AG04450 (cell line): ENCODE data around the gene IFNA13. TPM values are rescaled to one million over a fixed set of nuclear protein-coding genes. Genes with fewer than 3 reads are reported as not detected.

Source experiments
- CTCF ChIA-PET: fragments of 300-600, 350-600 bp; formaldehyde crosslinking; extraction: SDS; loops from one replicate; lab custom pipeline; 2022; ENCODE audit warnings: antibody characterized with exemption, inconsistent platforms; lab: Charles Lee
- POLR2A ChIA-PET: fragments of 350-600 bp; formaldehyde crosslinking; extraction: SDS; loops from one replicate; lab custom pipeline; 2021; ENCODE audit warnings: antibody characterized with exemption, inconsistent platforms; lab: Yijun Ruan, JAX
- DNase-seq: peaks from one replicate; pipeline ENCODE4 v3.0.0-alpha.2; 2011; ENCODE audit warnings: low read depth, low spot score
- H3K27ac ChIP-seq: one replicate; pipeline ENCODE4 v1.5.1; 2012; ENCODE audit warnings: low read depth, low read length, control low read depth
- H3K27me3 ChIP-seq: one replicate; pipeline ENCODE4 v1.6.0; 2012; ENCODE audit warnings: low read length; ENCODE audit not compliant: control insufficient read depth, insufficient read depth
- H3K4me3 ChIP-seq: 2 replicates; pipeline ENCODE4 v1.5.1; 2011; ENCODE audit warnings: mild to moderate bottlenecking, low read depth, low read length, control low read depth
- H3K9me3 ChIP-seq: 2 replicates; pipeline ENCODE4 v1.5.1; 2012; ENCODE audit warnings: low read length; ENCODE audit not compliant: control insufficient read depth, insufficient read depth
- polyA plus RNA-seq: library from polyadenylated mRNA; depleted of rRNA; stranded (reverse); fragments of >200 nt; gene quantifications from 2 replicates; pipeline ENCODE4 v1.2.3, GENCODE V29; 2011; rRNA removed
- TF ChIP-seq, protein P1 (sequence below): IDR thresholded peaks from 2 replicates; pipeline ENCODE4 v1.5.1; 2011; ENCODE audit warnings: low read depth, low read length, control low read depth, inconsistent platforms

The IFNA13 gene
- polyA plus RNA-seq, 1 experiment = not detected

DNA sequence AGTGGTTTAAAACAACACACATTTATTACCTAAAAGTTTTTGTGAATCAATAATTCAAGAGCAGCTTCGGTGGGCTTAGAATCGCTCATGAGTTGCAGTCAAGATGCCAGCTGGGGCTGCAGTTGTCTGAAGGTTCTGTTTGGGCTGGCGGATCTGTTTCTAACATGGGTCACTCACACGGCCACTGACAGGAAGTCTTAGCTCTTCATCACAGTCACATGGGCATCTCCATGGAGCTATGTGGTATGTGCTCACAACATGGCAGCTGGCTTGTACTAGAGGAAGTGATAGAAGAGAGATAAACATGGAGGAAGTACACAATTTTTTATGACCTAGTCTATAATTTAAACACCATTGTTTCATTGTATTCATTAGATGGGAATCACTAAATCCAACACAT is 43.8 kb downstream of the IFNA13 start:
- CTCF ChIA-PET = interaction anchor here (0.6 to 1.9 kb wide), 5 partner anchors 10 to 465 kb away, joined by 3 to 13 read pairs (median 5); no protein-coding TSS in a partner anchor

DNA sequence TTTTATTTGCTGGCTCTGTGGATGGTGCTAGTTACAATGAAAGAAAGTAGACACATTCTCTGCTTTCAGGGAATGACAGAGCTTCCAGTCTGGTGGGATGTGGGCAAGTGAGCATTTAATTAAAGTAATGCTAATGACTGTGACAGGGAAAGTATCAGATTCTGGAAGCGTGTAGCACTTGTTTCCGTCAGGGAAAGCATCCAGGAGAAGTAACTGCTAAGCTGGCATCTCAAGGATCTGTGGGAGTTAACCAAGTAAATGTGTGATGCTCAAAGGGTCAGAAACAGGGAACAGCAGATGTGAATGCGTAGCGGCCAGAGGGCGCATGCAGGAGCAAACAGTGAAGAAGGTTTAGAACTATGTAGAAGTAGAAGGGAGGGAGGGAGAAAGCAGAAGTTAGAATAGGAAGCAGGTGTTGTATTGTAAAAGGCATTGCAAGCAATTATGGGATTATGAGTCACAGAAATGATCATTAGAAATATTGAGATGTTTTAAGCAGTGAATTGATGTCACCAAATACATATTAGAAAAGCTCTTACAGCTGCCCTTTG is 44.9 kb downstream of the IFNA13 start:
- TF ChIP-seq, protein P1, sequence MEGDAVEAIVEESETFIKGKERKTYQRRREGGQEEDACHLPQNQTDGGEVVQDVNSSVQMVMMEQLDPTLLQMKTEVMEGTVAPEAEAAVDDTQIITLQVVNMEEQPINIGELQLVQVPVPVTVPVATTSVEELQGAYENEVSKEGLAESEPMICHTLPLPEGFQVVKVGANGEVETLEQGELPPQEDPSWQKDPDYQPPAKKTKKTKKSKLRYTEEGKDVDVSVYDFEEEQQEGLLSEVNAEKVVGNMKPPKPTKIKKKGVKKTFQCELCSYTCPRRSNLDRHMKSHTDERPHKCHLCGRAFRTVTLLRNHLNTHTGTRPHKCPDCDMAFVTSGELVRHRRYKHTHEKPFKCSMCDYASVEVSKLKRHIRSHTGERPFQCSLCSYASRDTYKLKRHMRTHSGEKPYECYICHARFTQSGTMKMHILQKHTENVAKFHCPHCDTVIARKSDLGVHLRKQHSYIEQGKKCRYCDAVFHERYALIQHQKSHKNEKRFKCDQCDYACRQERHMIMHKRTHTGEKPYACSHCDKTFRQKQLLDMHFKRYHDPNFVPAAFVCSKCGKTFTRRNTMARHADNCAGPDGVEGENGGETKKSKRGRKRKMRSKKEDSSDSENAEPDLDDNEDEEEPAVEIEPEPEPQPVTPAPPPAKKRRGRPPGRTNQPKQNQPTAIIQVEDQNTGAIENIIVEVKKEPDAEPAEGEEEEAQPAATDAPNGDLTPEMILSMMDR = no peak
- Histone ChIP-seq H3K27ac (no peak overlapping the region), H3K4me3 (no peak overlapping the region), H3K9me3 (no peaks in the 10 kb centered on the region), H3K27me3 (no peaks in the 10 kb centered on the region)
- DNase-seq = no peak
- ChIA-PET POLR2A (no interaction called here), CTCF (interaction anchor here (0.6 to 3.4 kb wide), 7 partner anchors 72 to 212 kb away, joined by 3 to 17 read pairs (median 6); no protein-coding TSS in a partner anchor)

More for the DNA sequence above, 43.8 kb downstream of the IFNA13 start:
- POLR2A ChIA-PET = no interaction called here
- Histone ChIP-seq H3K27ac (no peak overlapping the region), H3K9me3 (no peaks in the 10 kb centered on the region), H3K27me3 (no peaks in the 10 kb centered on the region), H3K4me3 (no peak overlapping the region)
- DNase-seq = no peak
- TF ChIP-seq, protein P1 = no peak

DNA sequence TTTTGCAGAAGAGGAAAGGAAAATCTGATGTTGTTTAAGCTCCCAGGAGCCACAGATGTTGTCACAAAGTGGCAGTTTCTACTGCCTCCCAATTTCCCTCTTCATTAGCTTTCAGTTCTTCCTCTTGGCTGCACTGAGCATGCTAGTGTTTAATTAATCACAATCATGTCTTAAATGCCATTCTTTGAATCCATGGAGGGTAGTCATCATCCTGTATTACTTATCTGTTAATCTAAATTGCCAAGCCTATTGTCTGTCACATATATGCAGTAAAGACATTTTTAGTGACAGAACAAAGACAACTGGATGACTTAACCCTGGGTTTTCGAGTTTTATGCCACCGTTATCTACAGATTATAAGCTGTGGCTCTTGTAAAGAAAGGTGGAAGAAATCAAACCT is 47.4 kb downstream of the IFNA13 start:
- POLR2A ChIA-PET = no interaction called here
- TF ChIP-seq, protein P1 = no peak
- Histone ChIP-seq H3K27ac (no peak overlapping the region), H3K4me3 (no peak overlapping the region), H3K27me3 (peaks cover 2% of the 10 kb centered on the region), H3K9me3 (no peaks in the 10 kb centered on the region)
- CTCF ChIA-PET = interaction anchor here (0.8 to 3.4 kb wide), 5 partner anchors 9 to 145 kb away, joined by 4 to 17 read pairs (median 5); no protein-coding TSS in a partner anchor
- DNase-seq = no peak

DNA sequence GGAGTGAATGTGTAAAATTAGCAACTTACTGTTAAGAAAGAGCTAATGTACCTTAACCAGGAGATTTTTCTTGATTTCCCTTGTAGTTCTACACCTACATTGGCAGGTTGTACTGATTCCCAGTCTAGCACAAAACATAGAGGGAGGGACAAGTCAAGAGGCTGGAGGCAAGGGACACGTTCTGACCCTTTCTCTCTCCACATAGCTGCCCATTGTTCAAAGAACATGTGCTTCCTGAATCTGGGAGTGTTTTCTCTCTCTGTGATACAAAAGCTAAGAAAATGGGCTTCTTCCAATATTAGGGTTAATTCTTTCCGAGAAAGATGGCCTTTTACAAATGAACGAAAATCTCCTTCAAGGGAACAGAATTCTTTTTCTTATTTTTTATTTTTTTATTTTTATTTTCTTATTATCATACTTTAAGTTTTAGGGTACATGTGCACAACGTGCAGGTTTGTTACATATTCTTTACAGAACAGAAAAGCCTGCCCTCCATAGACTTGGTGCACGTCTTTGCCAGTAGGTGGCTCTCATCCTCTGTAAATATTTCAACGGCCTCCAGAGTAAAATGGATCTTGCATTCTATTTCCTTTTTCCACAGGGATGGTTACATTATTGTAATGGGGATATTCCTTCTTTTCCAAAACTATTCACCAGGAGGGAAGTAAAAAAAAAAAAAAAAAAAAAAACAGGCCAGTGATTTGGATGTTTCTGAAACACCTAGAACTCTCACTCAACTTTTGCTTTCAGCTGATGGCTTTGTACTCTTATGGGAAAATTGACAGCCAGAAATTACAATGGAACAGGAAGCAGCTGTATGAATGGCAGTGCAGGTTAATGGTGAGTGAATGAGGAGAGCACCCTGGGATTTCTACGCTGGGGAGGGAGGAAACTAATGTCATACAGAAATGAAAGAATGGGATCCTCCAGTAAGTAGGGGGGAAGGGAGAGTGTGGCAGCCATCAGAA is 49.6 kb downstream of the IFNA13 start:
- ChIA-PET CTCF (interaction anchor here (0.5 to 5.0 kb wide), 54 partner anchors 8 to 1504 kb away, joined by 3 to 34 read pairs (median 4); partner anchors contain the start of gene KLHL9), POLR2A (no interaction called here)
- H3K9me3 ChIP-seq = no peaks in the 10 kb centered on the region
- H3K27ac ChIP-seq = no peak overlapping the region
- H3K27me3 ChIP-seq = peaks cover 5% of the 10 kb centered on the region
- DNase-seq = no peak
- no peak overlapping the region for H3K4me3 ChIP-seq
- TF ChIP-seq, protein P1 = peak; percentile 75

Other genes with a start within 250 kb of the IFNA13 start
- not detected in 2 replicates for gene IFNW1, start 226.2 kb downstream of the IFNA13 start, polyA plus RNA-seq
- gene IFNA21, start 201.4 kb downstream of the IFNA13 start, polyA plus RNA-seq = not detected in 2 replicates
- gene IFNA4, start 180.5 kb downstream of the IFNA13 start, polyA plus RNA-seq = not detected in 2 replicates
- not detected in 2 replicates for gene IFNA7, start 165.9 kb downstream of the IFNA13 start, polyA plus RNA-seq
- gene IFNA10, start 160.9 kb downstream of the IFNA13 start, polyA plus RNA-seq = not detected in 2 replicates
- not detected in 2 replicates for gene IFNA16, start 150.7 kb downstream of the IFNA13 start, polyA plus RNA-seq
- gene IFNA17, start 139.8 kb downstream of the IFNA13 start, polyA plus RNA-seq = not detected in 2 replicates
- gene IFNA14, start 128.1 kb downstream of the IFNA13 start, polyA plus RNA-seq = not detected in 2 replicates
- gene IFNA5, start 62.7 kb downstream of the IFNA13 start, polyA plus RNA-seq = not detected in 2 replicates
- 32.4 and 42.2 TPM in 2 replicates for gene KLHL9, start 32.7 kb downstream of the IFNA13 start, polyA plus RNA-seq
- gene IFNA6, start 17.2 kb downstream of the IFNA13 start, polyA plus RNA-seq = not detected in 2 replicates
- not detected in 2 replicates for gene IFNA2, start 17.3 kb upstream of the IFNA13 start, polyA plus RNA-seq
- not detected in 2 replicates for gene IFNA8, start 41.1 kb upstream of the IFNA13 start, polyA plus RNA-seq
- gene IFNA1, start 72.4 kb upstream of the IFNA13 start, polyA plus RNA-seq = not detected in 2 replicates
- gene IFNE, start 114.3 kb upstream of the IFNA13 start, polyA plus RNA-seq = 0.52 and 0.67 TPM in 2 replicates